ENCODE measurements around the gene B4GALNT2. TPM values are rescaled to one million over a fixed set of nuclear protein-coding genes. Genes with fewer than 3 reads are reported as not detected.
A peak's percentile ranks its signal among the peaks of the same experiment; 100 is the strongest.

Gene B4GALNT2
- total RNA-seq, 1 experiment from 2014 or later: 0.29 TPM

DNA sequence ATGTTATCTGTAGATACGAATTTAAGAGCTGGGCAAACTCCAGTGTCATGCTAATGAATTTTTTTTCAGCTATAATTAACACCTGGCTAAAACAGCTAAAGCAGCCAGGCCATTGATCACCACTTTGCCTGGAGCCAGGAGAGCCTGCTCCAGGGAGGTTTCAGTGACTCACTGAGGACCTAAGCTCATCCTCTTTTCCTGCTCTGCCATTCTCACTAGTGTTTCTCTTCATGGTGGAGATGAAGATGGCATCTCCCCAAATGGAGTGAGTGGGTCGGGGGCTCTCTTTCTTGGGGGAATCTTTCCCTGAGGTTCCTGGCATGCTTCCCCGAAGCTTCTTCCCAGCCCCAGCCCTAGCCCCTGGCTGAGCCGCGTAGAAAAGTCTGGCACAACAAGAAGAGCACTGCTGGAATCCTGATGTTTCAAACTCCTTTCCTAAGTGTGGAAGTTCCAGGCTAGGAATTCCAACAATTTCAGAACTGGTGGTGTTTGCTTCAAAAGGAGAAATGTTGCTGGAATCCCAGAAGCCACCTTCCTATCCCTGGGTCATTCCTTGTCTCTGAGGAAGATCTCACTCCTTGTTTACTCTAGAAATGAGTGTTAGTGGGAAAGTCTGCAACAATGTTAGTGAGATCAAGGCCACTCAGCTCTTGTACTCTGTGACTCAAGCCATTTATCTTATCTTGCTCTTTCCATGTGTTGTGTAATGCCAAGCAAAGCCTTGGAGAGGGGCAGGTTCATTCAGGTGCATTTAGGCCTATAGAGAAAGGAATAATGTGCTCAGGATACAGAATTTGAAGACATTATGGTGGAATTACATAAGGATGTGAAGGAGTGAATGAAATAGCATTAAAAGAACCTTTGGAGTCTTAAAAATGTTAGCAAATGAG lies 26.0 kb upstream of the B4GALNT2 start:
- DNase-seq (peak; percentile 61), ATAC-seq (no peak)
- H3K4me2 ChIP-seq (ENCODE audit: low read length): no peak overlapping the region
- no peaks in the 10 kb centered on the region for H3K36me3 ChIP-seq (ENCODE audit: low read depth, low read length)
- POLR2A ChIA-PET (ENCODE audit: unreplicated experiment): no interaction called here
- peaks cover 3% of the 10 kb centered on the region for H3F3A ChIP-seq (ENCODE audit: low read length, unreplicated experiment)
- CTCF ChIA-PET: no interaction called here
- intact Hi-C loops (cut with micrococcal nuclease): no loop called here
- TF ChIP-seq EZH2 (IDR thresholded peaks at IDR 0.05; ENCODE audit: low read length, unreplicated experiment) (no peak), EZH2phosphoT487 (IDR thresholded peaks at IDR 0.05; ENCODE audit: borderline replicate concordance, low read length) (no peak)
- TF ChIP-seq, protein P1, sequence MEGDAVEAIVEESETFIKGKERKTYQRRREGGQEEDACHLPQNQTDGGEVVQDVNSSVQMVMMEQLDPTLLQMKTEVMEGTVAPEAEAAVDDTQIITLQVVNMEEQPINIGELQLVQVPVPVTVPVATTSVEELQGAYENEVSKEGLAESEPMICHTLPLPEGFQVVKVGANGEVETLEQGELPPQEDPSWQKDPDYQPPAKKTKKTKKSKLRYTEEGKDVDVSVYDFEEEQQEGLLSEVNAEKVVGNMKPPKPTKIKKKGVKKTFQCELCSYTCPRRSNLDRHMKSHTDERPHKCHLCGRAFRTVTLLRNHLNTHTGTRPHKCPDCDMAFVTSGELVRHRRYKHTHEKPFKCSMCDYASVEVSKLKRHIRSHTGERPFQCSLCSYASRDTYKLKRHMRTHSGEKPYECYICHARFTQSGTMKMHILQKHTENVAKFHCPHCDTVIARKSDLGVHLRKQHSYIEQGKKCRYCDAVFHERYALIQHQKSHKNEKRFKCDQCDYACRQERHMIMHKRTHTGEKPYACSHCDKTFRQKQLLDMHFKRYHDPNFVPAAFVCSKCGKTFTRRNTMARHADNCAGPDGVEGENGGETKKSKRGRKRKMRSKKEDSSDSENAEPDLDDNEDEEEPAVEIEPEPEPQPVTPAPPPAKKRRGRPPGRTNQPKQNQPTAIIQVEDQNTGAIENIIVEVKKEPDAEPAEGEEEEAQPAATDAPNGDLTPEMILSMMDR (conservative IDR thresholded peaks at IDR 0.05; ENCODE audit: low read depth, low read length): no peak
- BruUV-seq (replicated peaks): no TSS peak
- no peak overlapping the region for H3K9ac ChIP-seq (ENCODE audit: low read length)
- no peaks in the 10 kb centered on the region for H3K27me3 ChIP-seq (ENCODE audit: low read length)
- no peak overlapping the region for H2AFZ ChIP-seq (ENCODE audit: low read length)
- H3K27ac ChIP-seq (ENCODE audit: low read length): peak overlapping the region; percentile 42
- H3K4me1 ChIP-seq (ENCODE audit: insufficient read depth, low read length): peaks cover 35% of the 10 kb centered on the region
- no peaks in the 10 kb centered on the region for H4K20me1 ChIP-seq (ENCODE audit: low read length)
- no peaks in the 10 kb centered on the region for H3K9me2 ChIP-seq (replicated peaks; ENCODE audit: low read length)
- no peaks in the 10 kb centered on the region for H3K79me2 ChIP-seq (ENCODE audit: low read length)
- no peaks in the 10 kb centered on the region for H3K9me3 ChIP-seq (ENCODE audit: low read length)
- no peak overlapping the region for H3K4me3 ChIP-seq (ENCODE audit: low read length)

- ChIA-PET POLR2A (ENCODE audit: unreplicated experiment) (no interaction called here), CTCF (no interaction called here)
- BruUV-seq (replicated peaks): no TSS peak
- Histone ChIP-seq H3K9ac (ENCODE audit: low read length) (no peak overlapping the region), H3F3A (ENCODE audit: low read length, unreplicated experiment) (no peaks in the 10 kb centered on the region), H3K9me3 (ENCODE audit: low read length) (no peaks in the 10 kb centered on the region), H3K27me3 (ENCODE audit: low read length) (no peaks in the 10 kb centered on the region), H3K4me1 (ENCODE audit: insufficient read depth, low read length) (peaks cover 36% of the 10 kb centered on the region), H2AFZ (ENCODE audit: low read length) (no peak overlapping the region), H3K79me2 (ENCODE audit: low read length) (no peaks in the 10 kb centered on the region), H4K20me1 (ENCODE audit: low read length) (no peaks in the 10 kb centered on the region), H3K9me2 (replicated peaks; ENCODE audit: low read length) (no peaks in the 10 kb centered on the region), H3K4me3 (ENCODE audit: low read length) (no peak overlapping the region), H3K36me3 (ENCODE audit: low read depth, low read length) (no peaks in the 10 kb centered on the region), H3K4me2 (ENCODE audit: low read length) (no peak overlapping the region), H3K27ac (ENCODE audit: low read length) (no peak overlapping the region)
- ATAC-seq (no peak), DNase-seq (no peak)
- intact Hi-C loops (cut with micrococcal nuclease): no loop called here
- TF ChIP-seq EZH2 (IDR thresholded peaks at IDR 0.05; ENCODE audit: low read length, unreplicated experiment): no peak
- TF ChIP-seq EZH2phosphoT487 (IDR thresholded peaks at IDR 0.05; ENCODE audit: borderline replicate concordance, low read length): no peak
- TF ChIP-seq, protein P1 (conservative IDR thresholded peaks at IDR 0.05; ENCODE audit: low read depth, low read length): no peak
These were observed 25.4 kb upstream of the B4GALNT2 start for GRCh38 chr17:49107211-49107557.

DNA sequence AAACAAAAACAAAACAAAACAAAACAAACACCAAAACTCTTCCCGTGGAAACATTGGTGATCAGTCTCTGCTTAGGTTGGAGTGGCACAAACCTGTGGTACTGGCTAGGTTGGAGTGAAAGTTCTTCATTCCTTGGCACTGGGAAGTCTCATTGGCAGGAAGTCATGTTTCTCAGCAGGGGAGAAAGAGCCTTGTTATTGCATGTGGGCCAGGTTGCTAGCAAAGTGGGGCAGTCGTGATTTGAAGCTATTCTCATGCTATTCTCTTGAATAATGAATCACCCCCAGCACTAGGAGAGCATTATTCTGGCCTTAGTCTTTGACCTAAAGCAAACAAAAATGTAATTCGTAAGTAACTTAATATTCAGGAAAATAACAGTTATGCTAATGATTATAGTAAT lies 24.3 kb upstream of the B4GALNT2 start:
- ChIA-PET CTCF (interaction anchor here (0.5 to 0.6 kb wide), 2 partner anchors 16 to 39 kb away, joined by 3 to 5 read pairs; no protein-coding TSS in a partner anchor), POLR2A (ENCODE audit: unreplicated experiment) (interaction anchor here (0.5 kb wide), 1 partner anchor 404 kb away, joined by 3 read pairs; no protein-coding TSS in a partner anchor)
- no peak overlapping the region for H3K4me3 ChIP-seq (ENCODE audit: low read length)
- no peaks in the 10 kb centered on the region for H3K36me3 ChIP-seq (ENCODE audit: low read depth, low read length)
- H2AFZ ChIP-seq (ENCODE audit: low read length): peak overlapping the region; percentile 46
- H3K9me2 ChIP-seq (replicated peaks; ENCODE audit: low read length): no peaks in the 10 kb centered on the region
- peak overlapping the region; percentile 58 for H3K27ac ChIP-seq (ENCODE audit: low read length)
- no peaks in the 10 kb centered on the region for H3F3A ChIP-seq (ENCODE audit: low read length, unreplicated experiment)
- peaks cover 35% of the 10 kb centered on the region for H3K4me1 ChIP-seq (ENCODE audit: insufficient read depth, low read length)
- ATAC-seq (peak; percentile 78), DNase-seq (peak; percentile 76)
- TF ChIP-seq EZH2phosphoT487 (IDR thresholded peaks at IDR 0.05; ENCODE audit: borderline replicate concordance, low read length) (no peak), EZH2 (IDR thresholded peaks at IDR 0.05; ENCODE audit: low read length, unreplicated experiment) (no peak)
- TF ChIP-seq, protein P1 (conservative IDR thresholded peaks at IDR 0.05; ENCODE audit: low read depth, low read length): no peak
- H4K20me1 ChIP-seq (ENCODE audit: low read length): no peaks in the 10 kb centered on the region
- intact Hi-C loops (cut with micrococcal nuclease): no loop called here
- no peaks in the 10 kb centered on the region for H3K27me3 ChIP-seq (ENCODE audit: low read length)
- H3K9me3 ChIP-seq (ENCODE audit: low read length): no peaks in the 10 kb centered on the region
- no peak overlapping the region for H3K9ac ChIP-seq (ENCODE audit: low read length)
- no peaks in the 10 kb centered on the region for H3K79me2 ChIP-seq (ENCODE audit: low read length)
- peak overlapping the region; percentile 11 for H3K4me2 ChIP-seq (ENCODE audit: low read length)
- BruUV-seq (replicated peaks): no TSS peak

Measured in PC-3 (cell line).